K562 (cell line): ENCODE measurements around the gene UCP3. TPM values are rescaled to one million over a fixed set of nuclear protein-coding genes. Genes with fewer than 3 reads are reported as not detected.

Source experiments
- ATAC-seq: fragments of 200-7000 bp; cut with Tn5 transposase; 3 replicates; pipeline ENCODE4 v1.9.1; 2020; ENCODE audit warnings: moderate library complexity
- BruUV-seq: library from RNA; stranded (reverse); fragments of 400-500 nt; replicated peaks from 2 replicates; lab custom pipeline; 2021; lab: Mats Ljungman, UMichigan
- CTCF ChIA-PET: fragments of 300-600 bp; formaldehyde crosslinking; extraction: SDS; loops from one replicate; lab custom pipeline; 2021; ENCODE audit warnings: low intra/inter-chr PET ratio; lab: Yijun Ruan, JAX
- POLR2A ChIA-PET: fragments of 300-600, 350-650 bp; sonication (Branson Sonifier 250); formaldehyde crosslinking; extraction: SDS; loops from one replicate; lab custom pipeline; 2021; ENCODE audit warnings: antibody characterized with exemption, inconsistent platforms; lab: Yijun Ruan, JAX
- DNase-seq, 4 experiments: peaks; one replicate each; pipeline versions ENCODE4 v3.0.0 to v3.0.0-alpha.2; 2011 to 2018; ENCODE audit warnings: low spot score in 3 of 4, mixed read lengths in 3 of 4; ENCODE audit errors: extremely low read depth in 1 of 4
- FAIRE-seq: peaks from 2 replicates; lab custom pipeline; 2011; peaks lifted over from hg19 to GRCh38; lab: Jason Lieb, UNC
- H2AFZ ChIP-seq: 2 replicates; pipeline ENCODE4 v1.6.0; 2011; ENCODE audit warnings: low read depth, low read length, control low read depth, inconsistent platforms
- H3K27ac ChIP-seq: fragments of 200-600 bp; 3 replicates; pipeline ENCODE4 v1.8.0; 2011; ENCODE audit warnings: low read depth, mild to moderate bottlenecking, control low read depth, inconsistent platforms, low read length, moderate library complexity, mixed read lengths; ENCODE audit errors: extremely low read depth
- H3K27me3 ChIP-seq, 2 experiments: fragments of 300-600 bp in 1 of 2; 2 replicates in 1 of 2; 3 replicates in 1 of 2; pipeline versions ENCODE4 v1.6.0 to v1.8.0; 2011; ENCODE audit warnings: inconsistent platforms in 2 of 2, low read length in 2 of 2, mild to moderate bottlenecking in 1 of 2, mixed read lengths in 1 of 2, moderate library complexity in 1 of 2; ENCODE audit not compliant: control insufficient read depth in 2 of 2, insufficient read depth in 2 of 2
- H3K36me3 ChIP-seq: fragments of 300-600 bp; 3 replicates; pipeline ENCODE4 v1.8.0; 2011; ENCODE audit warnings: mild to moderate bottlenecking, low read length, inconsistent platforms; ENCODE audit not compliant: control insufficient read depth, insufficient read depth
- H3K4me1 ChIP-seq, 2 experiments: fragments of 200-600 bp in 1 of 2; replicated peaks in 1 of 2; 2 replicates in 1 of 2; 3 replicates in 1 of 2; pipeline versions ENCODE4 v1.5.1 to v1.8.0; 2011; ENCODE audit warnings: inconsistent platforms in 2 of 2, low read length in 2 of 2, mild to moderate bottlenecking in 1 of 2, mixed read lengths in 1 of 2, moderate library complexity in 1 of 2; ENCODE audit not compliant: control insufficient read depth in 2 of 2, insufficient read depth in 2 of 2
- H3K4me2 ChIP-seq: 2 replicates; pipeline ENCODE4 v1.6.1; 2011; ENCODE audit warnings: low read length, control low read depth, inconsistent platforms, mixed read lengths; ENCODE audit not compliant: insufficient read depth
- H3K4me3 ChIP-seq: fragments of 200-600 bp; sonication (generic), shearing (Covaris generic); 2 replicates; pipeline ENCODE4 v1.5.1; 2016; ENCODE audit warnings: control low read depth, inconsistent platforms
- H3K79me2 ChIP-seq: fragments of 200-600 bp; 3 replicates; pipeline ENCODE4 v1.8.0; 2011; ENCODE audit warnings: low read length, inconsistent platforms; ENCODE audit not compliant: control insufficient read depth, insufficient read depth
- H3K9ac ChIP-seq, 2 experiments: 2 replicates each; pipeline versions ENCODE4 v1.6.0 to v1.6.1; 2011; ENCODE audit warnings: low read depth in 2 of 2, low read length in 2 of 2, control low read depth in 1 of 2, inconsistent platforms in 1 of 2, mild to moderate bottlenecking in 1 of 2, mixed read lengths in 1 of 2; ENCODE audit not compliant: insufficient read depth in 1 of 2
- H3K9me1 ChIP-seq: one replicate; pipeline ENCODE4 v1.6.0; 2011; ENCODE audit warnings: inconsistent platforms, mild to moderate bottlenecking, low read length, moderate library complexity; ENCODE audit not compliant: control insufficient read depth, insufficient read depth
- H3K9me3 ChIP-seq: replicated peaks from 2 replicates; pipeline ENCODE4 v1.5.1; 2011; ENCODE audit warnings: low read depth, low read length, inconsistent platforms; ENCODE audit not compliant: control insufficient read depth, insufficient read depth
- H4K20me1 ChIP-seq: replicated peaks from 2 replicates; pipeline ENCODE4 v1.6.1; 2011; ENCODE audit warnings: low read length, inconsistent platforms, mixed read lengths; ENCODE audit not compliant: control insufficient read depth, insufficient read depth
- ADNP ChIP-seq: fragments of 200-800 bp; sonication (Bioruptor generic); IDR thresholded peaks from 2 replicates; pipeline ENCODE4 v1.6.1; 2016; ENCODE audit warnings: missing genetic modification characterization, missing compliant biosample characterization
- CBX8 ChIP-seq: fragments of 200-600 bp; sonication (generic); IDR thresholded peaks from 2 replicates; pipeline ENCODE4 v1.6.1; 2012; ENCODE audit warnings: borderline replicate concordance, mixed run types, low read depth, mild to moderate bottlenecking, moderate library complexity, mixed read lengths, low read length, control low read depth, inconsistent platforms; ENCODE audit not compliant: poor library complexity, severe bottlenecking; ENCODE audit errors: extremely low read depth
- CHD4 ChIP-seq: fragments of 200-600 bp; sonication (generic); IDR thresholded peaks from 3 replicates; pipeline ENCODE4 v1.6.1; 2012; ENCODE audit warnings: low read depth, mild to moderate bottlenecking, mixed read lengths, low read length, inconsistent platforms; ENCODE audit not compliant: insufficient read depth, insufficient replicate concordance, poor library complexity, severe bottlenecking
- ILF3 ChIP-seq: fragments of 450-650 bp; IDR thresholded peaks from 2 replicates; pipeline ENCODE4 v1.6.1; 2018; ENCODE audit warnings: antibody characterized with exemption, mild to moderate bottlenecking, moderate library complexity, borderline replicate concordance
- MCM2 ChIP-seq: fragments of 450-650 bp; IDR thresholded peaks from 2 replicates; pipeline ENCODE4 v1.6.1; 2017; ENCODE audit warnings: low read depth, mild to moderate bottlenecking
- NCOA2 ChIP-seq, 2 experiments: fragments of 450-650 bp; IDR thresholded peaks; 2 replicates each; pipeline ENCODE4 v1.6.1; 2018; ENCODE audit warnings: mild to moderate bottlenecking in 2 of 2, moderate library complexity in 1 of 2; ENCODE audit not compliant: partially characterized antibody in 2 of 2
- RAD51 ChIP-seq: fragments of 450-650 bp; IDR thresholded peaks from 2 replicates; pipeline ENCODE4 v1.7.1; 2016; ENCODE audit warnings: low read depth, mild to moderate bottlenecking, borderline replicate concordance
- RBM15 ChIP-seq: fragments of 200-400 bp; formaldehyde crosslinking; IDR thresholded peaks from 2 replicates; pipeline ENCODE4 v1.6.1; 2018; ENCODE audit warnings: mild to moderate bottlenecking, low read length, moderate library complexity; ENCODE audit not compliant: insufficient read depth
- SMARCC2 ChIP-seq: fragments of 450-650 bp; IDR thresholded peaks from 2 replicates; pipeline ENCODE4 v1.6.1; 2017; ENCODE audit warnings: antibody characterized with exemption, moderate library complexity, mild to moderate bottlenecking, low read depth
- SMC3 ChIP-seq: conservative IDR thresholded peaks from 2 replicates; pipeline ENCODE4 v1.6.1; 2011; ENCODE audit warnings: low read depth, low read length, improper control_type of control experiment; ENCODE audit not compliant: insufficient read depth
- ZBTB12 ChIP-seq: fragments of 250-450 bp; sonication (Bioruptor Pico); IDR thresholded peaks from 2 replicates; pipeline ENCODE4 v1.4.0; 2020
- ZC3H8 ChIP-seq: fragments of 450-650 bp; IDR thresholded peaks from 2 replicates; pipeline ENCODE4 v1.6.1; 2017
- ZNF212 ChIP-seq: fragments of 450-650 bp; formaldehyde crosslinking; IDR thresholded peaks from 2 replicates; pipeline ENCODE4 v1.4.0; 2020; ENCODE audit warnings: mild to moderate bottlenecking
- ZNF431 ChIP-seq: sonication (generic); formaldehyde crosslinking; IDR thresholded peaks from 2 replicates; pipeline ENCODE4 v1.8.0; 2022; ENCODE audit warnings: mild to moderate bottlenecking, missing genetic modification reagents
- ZNF717 ChIP-seq: fragments of 250-450 bp; sonication (Bioruptor Pico); IDR thresholded peaks from 2 replicates; pipeline ENCODE4 v1.5.0; 2021
- WGBS: fragments of 100-300 bp; shearing (Covaris generic); methylation state at CpG from one replicate; pipeline ENCODE4 v1.1.6; 2016; ENCODE audit warnings: low coverage, mixed read lengths; ENCODE audit not compliant: insufficient coverage; ENCODE audit errors: missing lambda C conversion rate; 5-methylcytosine and 5-hydroxymethylcytosine counted together
- in situ Hi-C: fragments of 300-500 bp; cut with MboI; formaldehyde crosslinking; loops from 4 replicates; pipeline ENCODE4 v1.15.0; 2018; ENCODE audit warnings: inconsistent platforms, mixed read lengths
- intact Hi-C: fragments of 100-400 bp; cut with micrococcal nuclease; formaldehyde crosslinking; loops from 2 replicates; pipeline ENCODE4 v1.14.2; 2022
- polyA plus RNA-seq, 8 experiments: library from polyadenylated mRNA; depleted of rRNA in 4 of 8; stranded (reverse) in 5 of 8; unstranded in 3 of 8; fragments of >200 nt; fragmentation: Nextera tagmentation in 2 of 8; fragmentation: Illumina TruSeq in 1 of 8; extraction: Ambion mirVana in 2 of 8; extraction: Trizol in 1 of 8; gene quantifications; 2 replicates each; pipeline versions ENCODE4 v1.2.1 to v1.2.3, GENCODE V29; 2011 to 2014; ENCODE audit warnings: inconsistent platforms in 1 of 8, missing spikeins in 1 of 8
- total RNA-seq, 7 experiments: library from RNA; depleted of rRNA in 6 of 7; stranded (reverse); fragments of >200 nt in 6 of 7; fragmentation: Illumina TruSeq in 2 of 7; extraction: Trizol in 2 of 7; gene quantifications; 2 replicates each; pipeline versions ENCODE4 v1.2.1 to v1.2.3, GENCODE V29; 2011 to 2021; ENCODE audit warnings: low replicate concordance in 1 of 7
- TF ChIP-seq, protein P1 (sequence below): IDR thresholded peaks from 3 replicates; pipeline ENCODE4 v1.6.1; 2011; ENCODE audit warnings: borderline replicate concordance, mild to moderate bottlenecking; ENCODE audit not compliant: insufficient read length, insufficient read depth
- TF ChIP-seq, protein P2 (sequence below), 2 experiments: fragments of 150-350 bp in 1 of 2; IDR thresholded peaks; 2 replicates each; pipeline ENCODE4 v1.6.1; 2012 to 2016; ENCODE audit warnings: low read depth in 2 of 2, low read length in 2 of 2, mild to moderate bottlenecking in 1 of 2, moderate library complexity in 1 of 2

UCP3 gene
- total and polyA plus RNA-seq, 9 of the 15 experiments (the other 6 are each of a cell fraction or from before 2014, with no cell fraction given), result 0.05 to 0.65 (median 0.25) TPM; not detected in 2

GRCh38 chr11:73978576-73979086 is 30.3 kb downstream of the UCP3 start:
- intact Hi-C loops (no loop called here), in situ Hi-C loops (no loop called here)
- H3K27me3 ChIP-seq, result no peaks in the 10 kb centered on the region
- ChIA-PET CTCF (no interaction called here), POLR2A (interaction anchor here (0.6 to 5.8 kb wide), 5 partner anchors 7 to 108 kb away, joined by 3 to 54 read pairs (median 9); no protein-coding TSS in a partner anchor)
- no peak overlapping the region for H3K4me3 ChIP-seq
- H3K79me2 ChIP-seq, result peaks cover 45% of the 10 kb centered on the region
- DNase-seq, result no peak
- no peak overlapping the region; the same call in 2 of the 3 replicates for H3K27ac ChIP-seq
- H3K36me3 ChIP-seq, result peaks cover 78% of the 10 kb centered on the region
- no peak for FAIRE-seq
- BruUV-seq, result no TSS peak
- peaks cover 34 to 65% of the 10 kb centered on the region in 2 experiments for H3K4me1 ChIP-seq
- H3K9me1 ChIP-seq, result peaks cover 3% of the 10 kb centered on the region
- H3K9me3 ChIP-seq, result no peaks in the 10 kb centered on the region
- peaks cover 11% of the 10 kb centered on the region for H4K20me1 ChIP-seq
- ATAC-seq, result no peak
- H3K9ac ChIP-seq, result no peak overlapping the region
- 95% methylated on average over 3 of the region's 3 CpGs for WGBS
- no peak overlapping the region for H3K4me2 ChIP-seq
- H2AFZ ChIP-seq, result no peak overlapping the region
- TF ChIP-seq ZNF212 (no peak), NCOA2 (IDR thresholded peaks at IDR 0.05; ENCODE audit: partially characterized antibody in 2 of 2) (no peak), SMC3 (no peak), ZBTB12 (CRISPR knock-in tag) (no peak), RAD51 (no peak), ZNF717 (CRISPR knock-in tag) (no peak), ADNP (no peak), SMARCC2 (no peak), ZNF431 (CRISPR knock-in tag) (no peak), ZC3H8 (no peak), CHD4 (no peak), MCM2 (no peak), ILF3 (no peak), CBX8 (no peak), RBM15 (no peak)
- TF ChIP-seq, protein P1, sequence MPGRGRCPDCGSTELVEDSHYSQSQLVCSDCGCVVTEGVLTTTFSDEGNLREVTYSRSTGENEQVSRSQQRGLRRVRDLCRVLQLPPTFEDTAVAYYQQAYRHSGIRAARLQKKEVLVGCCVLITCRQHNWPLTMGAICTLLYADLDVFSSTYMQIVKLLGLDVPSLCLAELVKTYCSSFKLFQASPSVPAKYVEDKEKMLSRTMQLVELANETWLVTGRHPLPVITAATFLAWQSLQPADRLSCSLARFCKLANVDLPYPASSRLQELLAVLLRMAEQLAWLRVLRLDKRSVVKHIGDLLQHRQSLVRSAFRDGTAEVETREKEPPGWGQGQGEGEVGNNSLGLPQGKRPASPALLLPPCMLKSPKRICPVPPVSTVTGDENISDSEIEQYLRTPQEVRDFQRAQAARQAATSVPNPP, result no peak
- TF ChIP-seq, protein P2, sequence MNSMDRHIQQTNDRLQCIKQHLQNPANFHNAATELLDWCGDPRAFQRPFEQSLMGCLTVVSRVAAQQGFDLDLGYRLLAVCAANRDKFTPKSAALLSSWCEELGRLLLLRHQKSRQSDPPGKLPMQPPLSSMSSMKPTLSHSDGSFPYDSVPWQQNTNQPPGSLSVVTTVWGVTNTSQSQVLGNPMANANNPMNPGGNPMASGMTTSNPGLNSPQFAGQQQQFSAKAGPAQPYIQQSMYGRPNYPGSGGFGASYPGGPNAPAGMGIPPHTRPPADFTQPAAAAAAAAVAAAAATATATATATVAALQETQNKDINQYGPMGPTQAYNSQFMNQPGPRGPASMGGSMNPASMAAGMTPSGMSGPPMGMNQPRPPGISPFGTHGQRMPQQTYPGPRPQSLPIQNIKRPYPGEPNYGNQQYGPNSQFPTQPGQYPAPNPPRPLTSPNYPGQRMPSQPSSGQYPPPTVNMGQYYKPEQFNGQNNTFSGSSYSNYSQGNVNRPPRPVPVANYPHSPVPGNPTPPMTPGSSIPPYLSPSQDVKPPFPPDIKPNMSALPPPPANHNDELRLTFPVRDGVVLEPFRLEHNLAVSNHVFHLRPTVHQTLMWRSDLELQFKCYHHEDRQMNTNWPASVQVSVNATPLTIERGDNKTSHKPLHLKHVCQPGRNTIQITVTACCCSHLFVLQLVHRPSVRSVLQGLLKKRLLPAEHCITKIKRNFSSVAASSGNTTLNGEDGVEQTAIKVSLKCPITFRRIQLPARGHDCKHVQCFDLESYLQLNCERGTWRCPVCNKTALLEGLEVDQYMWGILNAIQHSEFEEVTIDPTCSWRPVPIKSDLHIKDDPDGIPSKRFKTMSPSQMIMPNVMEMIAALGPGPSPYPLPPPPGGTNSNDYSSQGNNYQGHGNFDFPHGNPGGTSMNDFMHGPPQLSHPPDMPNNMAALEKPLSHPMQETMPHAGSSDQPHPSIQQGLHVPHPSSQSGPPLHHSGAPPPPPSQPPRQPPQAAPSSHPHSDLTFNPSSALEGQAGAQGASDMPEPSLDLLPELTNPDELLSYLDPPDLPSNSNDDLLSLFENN (IDR thresholded peaks at IDR 0.05; ENCODE audit: low read depth in 2 of 2, low read length in 2 of 2), result no peak
